Kidney epithelial cell (primary cell): Measurements from ENCODE around the gene LRP11. TPM values are rescaled to one million over a fixed set of nuclear protein-coding genes. Genes with fewer than 3 reads are reported as not detected.
"Not testable (repeated sequence)": the region's sequence is repeated elsewhere in the genome, so short reads cannot be mapped to it uniquely, and the experiment has no call there.

Source experiments
- DNase-seq: peaks from one replicate; pipeline ENCODE4 v3.0.0-alpha.2; 2010; ENCODE audit warnings: low read depth
- H3K27me3 ChIP-seq: 2 replicates; pipeline ENCODE4 v1.6.0; 2011; ENCODE audit warnings: low read length; ENCODE audit not compliant: control insufficient read depth, insufficient read depth
- H3K36me3 ChIP-seq: 2 replicates; pipeline ENCODE4 v1.5.1; 2011; ENCODE audit warnings: low read length; ENCODE audit not compliant: control insufficient read depth, insufficient read depth
- H3K4me3 ChIP-seq: 2 replicates; pipeline ENCODE4 v1.5.1; 2011; ENCODE audit warnings: low read depth, mild to moderate bottlenecking, control low read depth, low read length
- CTCF ChIP-seq: IDR thresholded peaks from 2 replicates; pipeline ENCODE4 v1.5.1; 2011; ENCODE audit warnings: mild to moderate bottlenecking, moderate library complexity, low read length, control low read depth, inconsistent platforms; ENCODE audit not compliant: insufficient read depth, poor library complexity, severe bottlenecking
- total RNA-seq: library from RNA; depleted of rRNA; stranded (reverse); fragments of >200 nt; gene quantifications from 2 replicates; pipeline ENCODE4 v1.2.3, GENCODE V29; 2015

LRP11 gene
- total RNA-seq, 1 donor from 2014 or later = 37.9 TPM

DNA sequence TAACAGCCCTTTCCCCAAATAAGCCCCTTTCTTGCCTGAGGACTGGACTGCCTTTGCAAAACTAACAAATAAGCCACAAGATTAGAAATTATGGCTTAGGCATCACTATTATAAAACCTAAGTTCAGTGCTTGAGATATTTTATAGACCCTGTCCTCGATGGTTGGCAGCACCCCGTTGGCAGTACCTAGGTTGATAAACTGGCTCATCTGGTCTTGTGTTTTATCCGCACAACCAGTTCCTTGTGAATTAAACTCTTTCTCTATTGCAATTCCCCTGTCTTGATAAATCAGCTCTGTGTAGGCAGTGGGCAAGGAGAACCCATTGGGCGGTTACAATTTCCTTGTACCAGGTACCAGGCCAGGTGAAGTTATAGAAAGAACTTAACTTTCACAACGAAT lies 6.6 kb downstream of the LRP11 start:
- TF ChIP-seq CTCF = no peak
- Histone ChIP-seq H3K27me3 (no peaks in the 10 kb centered on the region), H3K4me3 (no peak overlapping the region), H3K36me3 (no peaks in the 10 kb centered on the region)
- no peak for DNase-seq

GRCh38 chr6:149856256-149856994 lies 7.7 kb downstream of the LRP11 start:
- Histone ChIP-seq H3K36me3 (no peaks in the 10 kb centered on the region), H3K27me3 (no peaks in the 10 kb centered on the region), H3K4me3 (no peak overlapping the region)
- DNase-seq = no peak
- TF ChIP-seq CTCF = no peak

GRCh38 chr6:149855741-149856140 lies 8.4 kb downstream of the LRP11 start:
- Histone ChIP-seq H3K27me3 (no peaks in the 10 kb centered on the region), H3K36me3 (peaks cover 1% of the 10 kb centered on the region), H3K4me3 (peak overlapping the region; percentile 19)
- TF ChIP-seq CTCF = no peak
- DNase-seq = no peak

GRCh38 chr6:149855040-149855654 lies 9.0 kb downstream of the LRP11 start:
- DNase-seq = peak; percentile 82
- H3K36me3 ChIP-seq = peaks cover 1% of the 10 kb centered on the region
- TF ChIP-seq CTCF = no peak
- no peak overlapping the region for H3K4me3 ChIP-seq
- H3K27me3 ChIP-seq = no peaks in the 10 kb centered on the region

- DNase-seq = no peak
Observed at GRCh38 chr6:149854532-149854931, 9.6 kb downstream of the LRP11 start.

GRCh38 chr6:149854017-149854416 lies 10.1 kb downstream of the LRP11 start:
- not testable (repeated sequence) for DNase-seq, H3K36me3 ChIP-seq, H3K4me3 ChIP-seq, H3K27me3 ChIP-seq

More at GRCh38 chr6:149854532-149854931, 9.6 kb downstream of the LRP11 start:
- TF ChIP-seq CTCF = no peak
- Histone ChIP-seq H3K36me3 (peaks cover 1% of the 10 kb centered on the region), H3K4me3 (no peak overlapping the region), H3K27me3 (no peaks in the 10 kb centered on the region)
